Endometrial microvascular endothelial cells (primary cell): Measurements from ENCODE around the gene TMOD1. TPM values are rescaled to one million over a fixed set of nuclear protein-coding genes. Genes with fewer than 3 reads are reported as not detected.

Experiments used
- in situ Hi-C: cut with HindIII; loops from 2 replicates; pipeline ENCODE4 v1.10.0; 2017; ENCODE audit warnings: low sequenced_read_pairs, low pct_unique_long_range_greater_than_20kb; ENCODE audit errors: inconsistent ontology term
- total RNA-seq: library from RNA; depleted of rRNA; stranded (reverse); fragments of >200 nt; gene quantifications from one replicate; pipeline ENCODE4 v1.2.3, GENCODE V29; 2015; ENCODE audit errors: inconsistent ontology term

Gene TMOD1
- total RNA-seq, 1 donor from 2014 or later, result 0.56 TPM

DNA sequence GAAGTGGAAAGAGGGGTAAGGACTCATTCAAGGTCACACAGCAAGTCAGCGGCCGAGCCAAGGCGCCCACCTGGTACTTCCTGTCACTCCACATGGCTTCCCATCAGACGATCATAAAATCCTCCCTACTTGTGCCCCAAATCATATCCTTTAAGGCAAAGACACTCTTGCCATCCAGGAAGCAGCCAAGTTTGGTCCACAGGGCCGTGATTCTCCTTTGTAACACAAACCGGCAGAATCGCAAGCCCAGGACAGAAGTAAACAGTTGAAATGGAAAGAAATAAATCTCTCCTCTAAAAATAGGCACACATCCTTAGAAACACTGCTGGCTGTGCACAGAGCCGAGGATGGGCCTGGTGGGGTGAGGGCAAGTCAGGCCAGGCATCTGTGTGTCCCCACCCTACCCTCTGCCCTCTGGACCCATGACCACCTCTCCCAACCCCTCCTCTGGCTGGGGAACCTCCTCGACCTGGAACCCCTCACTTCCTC lies 30.5 kb downstream of the TMOD1 start:
- in situ Hi-C loops, result no loop called here

DNA sequence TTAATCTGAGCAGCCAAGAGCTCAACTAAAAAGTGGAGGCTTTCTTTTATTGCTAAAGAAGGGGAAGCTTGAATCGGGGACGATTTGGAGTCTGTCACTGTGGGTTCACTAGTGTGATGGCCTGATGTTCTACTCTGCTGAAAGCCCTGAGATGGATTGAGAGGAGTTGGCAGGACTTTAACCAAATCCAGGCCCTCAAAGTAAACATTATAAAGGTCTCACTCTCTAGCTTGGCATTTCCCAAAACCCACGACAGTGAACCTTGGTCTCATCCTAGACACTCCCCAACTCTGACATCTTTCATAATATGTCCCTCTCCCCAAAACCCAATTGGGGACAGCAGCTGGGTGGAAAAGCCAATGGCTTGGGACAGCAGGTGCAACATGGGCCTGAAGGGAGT lies 32.7 kb downstream of the TMOD1 start:
- in situ Hi-C loops, result no loop called here

DNA sequence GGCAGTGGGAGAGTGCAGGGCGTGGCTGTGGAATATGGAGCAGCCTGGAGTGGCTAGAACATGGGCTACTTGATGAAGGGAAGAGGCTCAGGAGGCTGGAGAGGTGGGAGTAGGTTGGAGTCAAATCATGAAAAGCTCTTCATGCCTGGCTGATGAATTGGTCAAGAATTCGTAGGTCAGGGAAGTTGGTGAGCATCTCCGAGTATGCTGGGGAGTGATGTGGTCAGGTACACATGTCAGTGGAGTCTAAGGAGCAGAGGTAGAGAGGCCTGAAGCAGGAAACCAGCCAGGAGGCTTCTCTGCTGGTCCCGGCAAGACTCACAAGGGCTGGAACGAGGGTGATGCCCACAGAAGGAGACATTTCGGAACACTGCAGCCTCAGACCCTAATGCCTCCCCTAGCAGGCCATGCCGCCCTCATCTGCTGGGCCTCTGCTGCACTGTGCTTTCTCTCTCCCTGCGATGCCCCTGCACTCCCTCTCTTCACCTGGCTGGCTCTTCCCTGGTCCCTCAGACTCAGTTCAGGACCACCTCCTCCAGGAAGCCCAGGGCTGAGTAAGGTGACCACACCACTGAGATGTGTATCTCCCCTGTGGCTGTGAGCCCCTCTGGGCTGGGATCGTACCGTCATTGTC lies 33.6 kb downstream of the TMOD1 start:
- in situ Hi-C loops, result no loop called here

DNA sequence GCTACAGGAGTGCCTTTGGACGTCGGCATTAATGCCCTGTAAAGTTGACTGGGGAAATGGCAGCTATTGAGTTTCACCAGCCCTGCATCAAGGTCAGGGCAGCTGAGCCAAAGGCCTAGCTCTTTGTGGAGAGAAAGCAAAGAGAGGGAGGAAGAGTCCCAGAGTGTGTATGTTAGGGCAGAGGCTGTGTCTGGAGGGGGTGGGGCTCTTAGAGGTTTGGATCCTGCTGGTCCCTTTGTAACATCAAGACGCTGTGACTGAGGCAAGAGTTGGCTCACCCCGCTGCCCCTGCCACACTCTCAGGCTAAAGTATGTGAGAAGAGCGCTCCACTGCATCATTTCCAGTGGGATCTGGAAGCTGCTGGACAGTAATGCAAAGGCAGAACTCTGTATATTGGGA lies 34.3 kb downstream of the TMOD1 start:
- in situ Hi-C loops, result no loop called here

DNA sequence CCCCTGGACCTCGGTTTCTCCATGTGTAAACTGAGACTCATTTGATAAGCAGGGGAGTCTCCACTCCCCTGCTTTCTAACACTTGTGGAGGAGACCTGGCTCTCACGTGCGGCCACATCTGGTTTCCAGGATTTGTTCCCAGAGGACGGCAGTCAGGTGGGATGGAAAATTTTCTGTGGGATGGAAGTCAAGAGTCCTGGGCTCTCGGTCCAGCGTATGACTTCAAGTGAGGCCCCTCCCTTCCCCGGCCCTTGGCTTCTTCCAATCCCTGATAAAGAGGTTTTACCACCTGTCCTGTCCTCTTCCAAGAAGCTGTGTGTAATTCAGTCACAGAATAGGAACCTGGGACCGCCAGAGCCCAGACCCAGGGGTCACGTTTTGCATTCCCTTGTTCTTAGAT lies 35.0 kb downstream of the TMOD1 start:
- in situ Hi-C loops, result no loop called here

DNA sequence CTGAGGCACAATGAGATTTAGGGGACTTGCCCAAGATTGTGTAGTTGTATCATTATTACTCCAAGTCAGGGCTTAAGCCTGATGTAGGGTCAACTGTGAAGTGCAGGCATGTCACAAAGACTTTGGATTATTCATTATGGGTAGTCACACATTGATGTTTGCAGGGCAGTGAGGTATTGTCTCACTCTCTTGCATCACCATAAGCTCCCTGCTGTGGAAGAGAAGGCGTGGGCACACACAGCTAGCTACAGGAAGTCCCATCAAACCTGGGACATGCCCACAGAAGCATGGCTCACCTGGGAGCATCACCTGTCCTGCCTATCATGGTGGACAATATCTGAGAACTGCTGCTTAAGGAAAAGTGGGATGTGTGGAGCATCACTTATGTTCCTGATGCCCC lies 42.1 kb downstream of the TMOD1 start:
- in situ Hi-C loops, result no loop called here

DNA sequence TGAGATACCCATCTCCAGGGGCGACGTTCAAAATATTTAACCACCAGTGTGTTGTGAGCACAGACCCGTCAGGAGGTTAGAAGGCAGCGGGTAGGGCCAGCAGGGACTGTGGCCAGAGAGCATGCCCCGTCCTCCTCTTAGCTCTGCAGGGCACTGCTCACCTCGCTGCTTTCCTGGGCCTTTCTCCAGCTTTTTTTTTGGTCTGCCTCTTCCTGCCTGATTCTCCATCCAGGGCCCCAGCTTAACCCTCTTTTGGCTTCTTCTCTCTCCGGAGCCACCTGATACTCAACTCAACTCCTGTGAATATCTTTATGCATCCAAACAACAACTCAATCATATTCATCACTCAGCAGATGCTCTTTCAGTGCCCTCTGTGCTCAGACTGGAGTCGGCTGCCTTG lies 44.0 kb downstream of the TMOD1 start:
- in situ Hi-C loops, result no loop called here

DNA sequence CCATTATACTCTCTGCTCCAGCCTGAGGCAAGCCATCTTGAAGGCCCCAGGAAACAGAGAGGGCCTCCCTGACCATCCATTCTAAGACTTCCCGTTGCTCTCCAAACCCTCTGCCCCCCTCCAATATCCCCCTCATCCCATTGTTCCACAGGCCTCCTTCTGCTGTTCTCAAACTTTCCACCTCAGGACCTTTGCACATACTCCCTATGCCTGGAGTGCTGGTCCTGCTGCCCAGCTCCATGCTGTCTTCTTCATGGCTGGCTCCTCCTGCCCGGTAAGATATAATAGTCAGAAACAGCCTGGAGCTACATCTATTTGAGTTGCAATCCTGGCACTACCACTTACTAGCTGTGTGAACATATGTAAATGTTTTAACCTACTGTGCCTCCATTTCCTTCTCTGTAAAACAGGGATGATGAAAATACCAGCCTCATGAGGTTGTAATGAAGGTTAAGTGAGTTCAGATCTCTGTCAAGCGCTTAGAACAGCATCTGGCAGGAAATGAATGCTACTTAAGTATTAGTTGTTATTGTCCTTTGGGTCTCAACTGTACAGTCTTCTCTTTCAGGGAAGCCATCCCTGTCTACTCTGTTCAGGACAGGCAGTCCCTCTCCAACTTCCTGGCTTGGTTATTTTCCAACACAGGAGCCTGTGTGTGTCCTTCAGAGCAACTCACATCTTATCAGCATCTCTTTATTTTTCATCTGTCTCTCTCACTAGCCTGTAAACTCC lies 45.8 kb downstream of the TMOD1 start:
- in situ Hi-C loops, result no loop called here

DNA sequence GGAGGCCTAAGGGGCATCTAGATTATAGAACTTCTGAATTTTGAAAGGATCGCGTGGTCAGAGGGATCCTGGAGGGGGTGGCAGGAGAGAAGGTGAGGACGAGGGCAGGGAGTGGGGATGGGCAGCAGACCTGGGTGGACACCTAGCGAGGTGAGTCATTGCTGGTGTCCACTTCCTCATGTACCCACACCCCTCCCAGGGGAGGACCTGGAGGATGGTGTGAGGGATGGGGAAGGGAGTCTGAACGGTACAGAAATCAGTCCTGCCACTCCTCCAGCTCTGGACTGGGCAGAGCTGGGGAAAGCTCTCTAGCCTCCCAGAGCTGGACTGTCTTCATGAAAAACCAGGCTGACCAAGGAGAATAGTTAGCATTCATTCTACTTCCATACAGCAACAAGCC lies 46.9 kb downstream of the TMOD1 start:
- in situ Hi-C loops, result no loop called here

DNA sequence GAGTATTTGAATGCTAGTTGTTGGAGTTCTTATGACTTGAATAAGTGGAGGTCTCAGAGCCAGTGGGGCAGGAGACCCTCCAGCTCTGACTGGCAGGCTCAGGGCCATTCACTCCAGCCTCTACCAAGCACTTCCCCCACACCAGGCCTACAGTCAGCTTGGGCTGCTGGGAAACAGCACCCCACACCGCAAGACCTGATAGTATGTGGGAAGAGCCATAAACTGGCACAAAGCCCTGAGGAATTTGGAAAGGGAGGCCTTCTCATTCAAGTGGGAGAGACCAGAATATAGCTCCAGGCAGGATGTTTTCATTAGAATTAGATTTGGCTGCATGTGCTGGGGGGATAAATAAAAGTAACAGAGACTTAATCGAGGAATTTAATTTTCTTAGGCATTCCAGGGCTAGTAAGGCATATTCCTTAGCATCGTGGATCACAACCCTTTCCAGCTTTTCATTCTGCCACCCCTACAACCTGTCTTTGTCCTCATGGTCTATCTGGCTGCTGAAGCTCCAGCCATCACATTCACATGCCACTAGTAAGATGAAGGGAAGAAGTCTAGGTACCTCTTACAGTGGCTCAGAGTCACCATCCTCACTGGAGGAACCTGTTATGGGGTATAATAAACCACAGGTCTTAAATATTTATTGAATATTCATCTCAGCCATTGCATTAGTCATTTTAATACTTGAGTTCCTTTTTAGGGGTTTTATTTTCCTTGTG lies 47.5 kb downstream of the TMOD1 start:
- in situ Hi-C loops, result no loop called here

DNA sequence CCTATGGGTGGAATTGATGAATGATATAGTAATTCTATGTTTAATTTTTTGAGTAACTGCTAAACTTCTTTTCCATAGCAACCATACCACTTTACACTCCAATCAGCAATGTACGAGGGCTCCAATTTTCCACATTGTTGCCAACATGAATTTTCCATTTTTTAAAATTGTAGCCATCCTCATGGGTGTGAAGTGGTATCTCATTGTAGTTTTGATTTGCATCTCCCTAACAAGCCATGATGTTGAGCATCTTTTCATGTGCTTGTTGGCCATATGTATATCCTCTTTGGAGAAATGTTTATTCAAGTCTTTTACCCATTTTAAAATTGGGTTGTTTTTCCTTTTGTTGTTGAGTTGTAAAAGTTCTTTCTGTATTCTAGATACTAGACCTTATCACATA lies 48.9 kb downstream of the TMOD1 start:
- in situ Hi-C loops, result no loop called here

DNA sequence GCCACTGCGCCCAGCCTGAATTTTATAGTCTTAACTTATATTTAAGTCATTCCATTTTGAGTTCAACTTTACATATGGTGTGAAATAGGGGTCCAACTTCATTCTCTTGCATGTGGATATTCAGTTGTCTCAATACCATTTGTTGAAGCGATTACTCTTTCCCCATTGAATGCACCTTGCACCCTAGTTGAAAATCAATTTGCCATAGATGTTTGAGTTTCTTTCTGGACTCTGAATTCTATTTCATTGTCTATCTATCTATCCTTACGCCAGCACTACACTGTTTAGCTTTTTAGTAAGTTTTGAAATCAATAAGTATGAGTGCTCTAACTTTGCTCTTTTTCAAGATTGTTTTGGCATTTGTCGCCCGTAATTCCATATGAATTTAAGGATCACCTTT lies 49.8 kb downstream of the TMOD1 start:
- in situ Hi-C loops, result no loop called here

DNA sequence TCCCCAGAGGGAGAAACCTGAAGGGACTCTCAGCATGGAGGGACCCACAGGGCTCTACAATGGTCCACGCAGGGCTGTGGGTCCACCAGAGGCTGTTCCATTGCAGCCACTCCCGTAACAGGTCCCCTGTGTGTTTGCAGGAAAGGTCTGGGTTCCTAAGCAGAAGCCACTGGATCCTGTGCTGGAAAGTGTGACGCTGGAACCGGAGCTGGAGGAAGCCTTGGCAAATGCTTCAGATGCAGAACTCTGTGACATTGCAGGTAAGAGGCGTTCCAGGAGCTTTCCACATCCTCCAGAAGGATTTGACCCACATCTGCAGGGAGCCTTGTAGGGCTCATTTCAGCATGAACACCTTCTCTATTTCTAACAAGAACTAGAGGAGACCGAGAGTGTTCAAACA lies 51.7 kb downstream of the TMOD1 start:
- in situ Hi-C loops, result no loop called here

DNA sequence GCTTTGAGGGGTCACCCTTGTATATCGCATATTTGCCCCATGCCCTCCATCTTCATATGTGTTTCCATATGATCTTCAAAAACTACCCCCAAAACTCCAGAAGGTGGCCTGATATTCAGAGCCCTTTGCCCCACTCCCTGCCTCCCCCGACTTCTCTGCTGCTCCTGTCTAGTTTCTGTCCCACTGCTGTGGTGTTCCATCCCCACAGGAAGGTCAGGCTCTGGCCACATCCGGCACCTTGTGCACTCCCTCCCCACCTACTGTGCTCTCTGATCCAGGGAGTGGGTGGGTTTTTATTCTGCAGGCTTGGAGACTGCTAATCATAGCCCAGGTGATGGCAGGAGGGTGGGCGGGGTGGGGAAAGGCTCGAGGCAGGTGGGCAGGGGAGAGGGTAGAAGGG lies 52.4 kb downstream of the TMOD1 start:
- in situ Hi-C loops, result no loop called here

DNA sequence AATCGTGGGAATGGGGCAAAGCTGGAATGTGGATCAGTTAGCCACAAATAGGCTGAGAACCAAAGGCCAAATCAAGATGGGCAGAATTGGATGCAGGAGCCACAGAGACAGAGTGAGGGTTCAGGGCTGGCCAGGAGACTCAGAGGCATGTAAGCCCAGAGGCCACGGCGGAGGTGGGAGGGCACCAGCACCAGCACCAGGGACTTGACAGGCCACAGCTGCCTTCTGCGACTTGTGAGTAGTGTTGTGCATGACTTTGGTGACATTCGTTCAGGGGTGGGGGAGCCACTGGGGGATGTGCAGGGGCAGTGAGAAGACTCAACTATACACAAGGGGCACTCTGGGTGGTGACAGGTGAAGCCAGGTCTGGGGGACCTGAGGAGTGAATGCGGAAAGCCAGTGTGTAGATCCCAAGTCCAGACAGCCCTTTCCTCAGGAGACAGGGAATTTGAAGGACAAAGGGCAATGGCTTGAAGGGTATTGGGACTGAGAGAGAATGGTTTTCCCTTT lies 53.2 kb downstream of the TMOD1 start:
- in situ Hi-C loops, result no loop called here

DNA sequence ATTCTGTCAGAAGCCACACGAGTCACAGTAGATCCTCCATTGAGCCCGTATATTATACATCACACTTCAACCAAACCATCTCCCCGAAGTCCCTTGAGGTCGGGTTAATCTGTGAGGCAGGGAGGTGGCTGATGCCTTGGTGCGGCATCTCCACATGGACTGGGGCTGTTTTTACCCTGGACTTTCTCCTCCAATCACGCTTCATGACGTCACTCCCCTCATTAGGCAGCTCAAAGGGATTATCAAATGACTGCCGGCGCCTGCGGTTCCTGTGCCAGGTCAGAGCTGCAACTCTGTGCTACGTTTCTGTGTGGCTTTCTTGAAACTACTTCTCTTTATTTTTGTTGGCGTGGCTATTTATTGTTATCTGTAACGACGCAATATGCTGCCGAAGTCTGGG lies 53.7 kb downstream of the TMOD1 start:
- in situ Hi-C loops, result no loop called here

DNA sequence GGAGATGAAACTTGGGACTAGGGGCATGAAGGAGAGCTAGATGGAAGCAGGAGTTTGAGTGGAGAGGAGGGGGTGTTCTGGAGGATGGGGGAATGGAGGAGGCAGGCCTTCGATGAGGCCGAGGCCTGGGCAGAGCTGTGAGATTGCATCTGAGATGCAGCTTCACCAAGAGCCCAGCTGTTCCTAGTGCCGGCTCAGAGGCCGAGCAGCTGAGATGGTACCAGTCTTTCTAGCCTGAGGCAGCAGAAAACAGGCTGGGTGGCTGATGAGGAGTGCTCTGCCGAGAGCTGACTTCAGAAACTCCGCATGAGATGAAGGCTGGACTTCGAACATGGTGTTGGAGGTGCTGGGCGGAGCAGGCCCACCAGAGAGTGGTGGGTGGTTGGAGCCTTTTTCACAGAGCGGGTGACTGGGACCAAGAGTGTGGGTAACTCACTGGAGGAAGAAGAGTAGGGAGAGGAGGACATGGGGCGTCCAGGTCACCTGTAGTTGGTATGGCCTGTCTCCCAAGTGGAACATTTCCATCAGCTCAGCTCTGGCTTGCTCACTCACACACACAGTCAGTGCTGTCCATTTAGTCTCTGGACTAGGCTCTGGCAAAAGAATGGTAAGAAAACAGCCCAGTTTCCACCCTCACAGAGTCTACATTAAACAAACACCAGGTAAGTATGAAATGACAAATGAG lies 54.7 kb downstream of the TMOD1 start:
- in situ Hi-C loops, result no loop called here

DNA sequence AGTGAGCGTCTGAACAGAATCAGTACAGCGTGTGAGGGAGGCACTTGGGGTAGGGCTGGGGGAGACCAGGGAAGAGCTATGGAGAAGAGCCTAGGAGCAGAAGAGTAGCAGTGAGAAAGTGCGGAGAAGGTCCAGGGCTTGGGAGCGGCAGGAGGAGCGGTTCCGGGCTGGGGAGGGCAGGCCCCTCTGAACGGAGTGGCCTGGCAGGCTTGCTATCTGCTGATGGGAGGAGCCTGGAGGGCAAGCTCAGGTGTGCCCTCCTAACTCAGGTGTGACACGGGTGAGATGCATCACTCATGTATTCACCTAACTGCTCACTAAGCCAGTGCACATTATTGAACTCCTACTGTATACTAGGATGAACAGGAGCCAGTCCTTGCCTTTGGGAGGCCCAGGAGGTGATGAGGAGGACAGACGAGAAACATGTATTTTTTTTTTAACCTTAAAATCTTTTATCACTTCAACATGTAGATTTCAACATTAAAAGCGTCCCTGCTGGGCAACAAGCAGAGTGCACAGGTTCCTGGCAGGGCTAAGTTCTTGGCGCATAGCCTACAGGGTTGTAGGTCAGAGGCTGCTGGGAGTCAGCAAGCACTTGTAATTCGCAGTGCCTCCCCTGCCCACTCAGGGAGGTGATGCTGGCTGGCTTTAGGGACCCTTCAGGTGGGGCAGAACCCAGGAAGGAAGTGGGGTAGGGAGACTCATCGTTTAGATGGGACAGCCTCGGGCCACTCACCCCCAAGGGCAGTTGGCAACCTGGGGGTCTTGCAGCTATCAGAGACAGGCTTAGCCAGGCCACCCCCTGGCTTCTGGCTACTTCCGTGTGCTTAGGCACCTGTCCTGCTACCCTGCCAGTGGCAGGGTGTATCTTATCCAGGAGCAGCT lies 55.5 kb downstream of the TMOD1 start:
- in situ Hi-C loops, result no loop called here
